ENCODE results near the gene VTCN1. TPM values are rescaled to one million over a fixed set of nuclear protein-coding genes. Genes with fewer than 3 reads are reported as not detected.

Gene VTCN1
- total RNA-seq, 1 experiment from 2014 or later: not detected

GRCh38 chr1:117173006-117173405 is 37.7 kb downstream of the VTCN1 start:
- H3K36me3 ChIP-seq (ENCODE audit: control insufficient read depth, insufficient read depth, low read length): no peaks in the 10 kb centered on the region
- H3K9me3 ChIP-seq (ENCODE audit: control insufficient read depth, insufficient read depth, low read depth, low read length): no peaks in the 10 kb centered on the region
- DNase-seq (ENCODE audit: low read depth, low spot score) (no peak), ATAC-seq (no peak)
- no peaks in the 10 kb centered on the region for H3K4me1 ChIP-seq (ENCODE audit: control insufficient read depth, insufficient read depth, low read length)
- H3K27ac ChIP-seq (ENCODE audit: low read length): no peak overlapping the region
- intact Hi-C loops (cut with micrococcal nuclease; ENCODE audit: unreplicated experiment) (no loop called here), in situ Hi-C loops (cut with HindIII; ENCODE audit: low pct_unique_long_range_greater_than_20kb, low sequenced_read_pairs) (no loop called here)
- no peaks in the 10 kb centered on the region for H3K27me3 ChIP-seq (ENCODE audit: control insufficient read depth, insufficient read depth, low read length)
- ChIA-PET POLR2A (interaction anchor here (0.6 kb wide), 1 partner anchor 133 kb away, joined by 8 read pairs; no protein-coding TSS in a partner anchor), CTCF (no interaction called here)
- TF ChIP-seq CTCF (IDR thresholded peaks at IDR 0.05) (no peak), POLR2AphosphoS5 (IDR thresholded peaks at IDR 0.05; ENCODE audit: low read depth, low read length) (no peak), TCF7L2 (IDR thresholded peaks at IDR 0.05; ENCODE audit: low read depth, low read length) (no peak), SIN3A (IDR thresholded peaks at IDR 0.05; ENCODE audit: borderline replicate concordance, insufficient read depth, low read depth, low read length) (no peak), REST (IDR thresholded peaks at IDR 0.05; ENCODE audit: insufficient read depth in 1 of 2, low read depth in 2 of 2, low read length in 1 of 2) (no peak)
- no peak overlapping the region for H3K4me3 ChIP-seq (ENCODE audit: low read depth in 2 of 2, low read length in 2 of 2)
- BruUV-seq (replicated peaks): no TSS peak

GRCh38 chr1:117171900-117172511 is 38.7 kb downstream of the VTCN1 start:
- no peaks in the 10 kb centered on the region for H3K4me1 ChIP-seq (ENCODE audit: control insufficient read depth, insufficient read depth, low read length)
- ChIA-PET POLR2A (interaction anchor here (0.6 kb wide), 1 partner anchor 134 kb away, joined by 8 read pairs; no protein-coding TSS in a partner anchor), CTCF (no interaction called here)
- no peaks in the 10 kb centered on the region for H3K36me3 ChIP-seq (ENCODE audit: control insufficient read depth, insufficient read depth, low read length)
- H3K27ac ChIP-seq (ENCODE audit: low read length): no peak overlapping the region
- H3K9me3 ChIP-seq (ENCODE audit: control insufficient read depth, insufficient read depth, low read depth, low read length): no peaks in the 10 kb centered on the region
- in situ Hi-C loops (cut with HindIII; ENCODE audit: low pct_unique_long_range_greater_than_20kb, low sequenced_read_pairs) (no loop called here), intact Hi-C loops (cut with micrococcal nuclease; ENCODE audit: unreplicated experiment) (no loop called here)
- ATAC-seq: no peak
- H3K27me3 ChIP-seq (ENCODE audit: control insufficient read depth, insufficient read depth, low read length): no peaks in the 10 kb centered on the region
- TF ChIP-seq CTCF (IDR thresholded peaks at IDR 0.05): no peak
- no peak for TF ChIP-seq REST (IDR thresholded peaks at IDR 0.05; ENCODE audit: insufficient read depth in 1 of 2, low read depth in 2 of 2, low read length in 1 of 2)
- no peak for TF ChIP-seq SIN3A (IDR thresholded peaks at IDR 0.05; ENCODE audit: borderline replicate concordance, insufficient read depth, low read depth, low read length)
- no peak for TF ChIP-seq TCF7L2 (IDR thresholded peaks at IDR 0.05; ENCODE audit: low read depth, low read length)
- no peak for TF ChIP-seq POLR2AphosphoS5 (IDR thresholded peaks at IDR 0.05; ENCODE audit: low read depth, low read length)
- no peak overlapping the region for H3K4me3 ChIP-seq (ENCODE audit: low read depth in 2 of 2, low read length in 2 of 2)
- no TSS peak for BruUV-seq (replicated peaks)
- DNase-seq (ENCODE audit: low read depth, low spot score): no peak

Data from Panc1 (cell line).